Measurements from ENCODE around the gene PRMT9.

- TF ChIP-seq CTCF (IDR thresholded peaks at IDR 0.05) (no peak), EZH2 (IDR thresholded peaks at IDR 0.05; ENCODE audit: borderline replicate concordance, insufficient read depth, low read depth, low read length, poor library complexity, severe bottlenecking) (no peak)
Observed at GRCh38 chr4:147629783-147630730, 53.9 kb downstream of the PRMT9 start.

All from B cell (primary cell).